Glutamatergic neuron (in vitro differentiated cells): ENCODE results near the gene EML1. TPM values are rescaled to one million over a fixed set of nuclear protein-coding genes. Genes with fewer than 3 reads are reported as not detected.
A peak's percentile ranks its signal among the peaks of the same experiment; 100 is the strongest.

Experiments
- DNase-seq: peaks from one replicate; pipeline ENCODE4 v3.0.0; 2022
- H3K27ac Mint-ChIP-seq: one replicate; pipeline ENCODE4 v1.8.0; 2020; ENCODE audit warnings: mild to moderate bottlenecking, mixed read lengths, inconsistent platforms; ENCODE audit not compliant: unreplicated experiment
- H3K27me3 Mint-ChIP-seq: one replicate; pipeline ENCODE4 v1.8.0; 2020; ENCODE audit warnings: mild to moderate bottlenecking, moderate library complexity, mixed read lengths, inconsistent platforms; ENCODE audit not compliant: unreplicated experiment
- H3K36me3 Mint-ChIP-seq: one replicate; pipeline ENCODE4 v1.8.0; 2020; ENCODE audit warnings: mild to moderate bottlenecking, mixed read lengths, inconsistent platforms; ENCODE audit not compliant: unreplicated experiment
- H3K4me1 Mint-ChIP-seq: one replicate; pipeline ENCODE4 v1.8.0; 2020; ENCODE audit warnings: mild to moderate bottlenecking, low read depth, mixed read lengths, inconsistent platforms; ENCODE audit not compliant: unreplicated experiment
- H3K4me3 Mint-ChIP-seq: one replicate; pipeline ENCODE4 v1.8.0; 2020; ENCODE audit warnings: mild to moderate bottlenecking, mixed read lengths, inconsistent platforms; ENCODE audit not compliant: unreplicated experiment
- H3K9me3 Mint-ChIP-seq: one replicate; pipeline ENCODE4 v1.8.0; 2020; ENCODE audit warnings: mild to moderate bottlenecking, moderate library complexity, mixed read lengths, inconsistent platforms; ENCODE audit not compliant: unreplicated experiment
- total RNA-seq: library from RNA; stranded (reverse); fragmentation: NEBNext Ultra II Directional; extraction: Animal tissue kit (Norgen Biotek cat#: 25700); gene quantifications from one replicate; pipeline ENCODE4 v1.2.1, GENCODE V29; 2021; ENCODE audit not compliant: unreplicated experiment
- TF ChIP-seq, protein P1 (sequence below): fragments of 200-600 bp; sonication (generic); IDR thresholded peaks from one replicate; pipeline ENCODE4 v1.5.0; 2021; ENCODE audit not compliant: partially characterized antibody, unreplicated experiment

Gene EML1
- total RNA-seq, 1 donor from 2014 or later = 73.6 TPM

DNA sequence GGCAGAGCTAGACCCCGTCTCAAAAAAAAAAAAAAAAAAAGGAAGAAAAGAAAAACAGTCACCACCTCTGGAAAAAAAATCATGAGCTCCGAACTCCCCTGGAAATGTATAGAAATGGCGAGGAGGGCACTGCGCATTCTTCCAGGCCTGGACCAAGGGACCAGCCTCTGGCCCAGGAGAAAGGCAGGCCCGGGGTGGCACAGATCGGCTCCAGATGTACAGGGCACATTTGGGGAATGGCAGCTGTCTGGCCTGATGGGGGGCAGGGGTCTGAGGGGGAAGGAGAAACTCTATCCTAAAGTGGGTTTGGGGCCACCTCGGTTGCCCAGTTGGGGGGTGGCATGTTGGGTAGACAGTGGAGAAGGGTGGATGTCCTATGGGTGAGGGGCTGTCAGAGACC is 46.0 kb upstream of the EML1 start:
- Mint-ChIP-seq H3K27me3 (peaks cover 9% of the 10 kb centered on the region), H3K36me3 (no peaks in the 10 kb centered on the region), H3K4me3 (no peak overlapping the region), H3K27ac (no peak overlapping the region), H3K4me1 (peaks cover 18% of the 10 kb centered on the region), H3K9me3 (peaks cover 5% of the 10 kb centered on the region)
- TF ChIP-seq, protein P1, sequence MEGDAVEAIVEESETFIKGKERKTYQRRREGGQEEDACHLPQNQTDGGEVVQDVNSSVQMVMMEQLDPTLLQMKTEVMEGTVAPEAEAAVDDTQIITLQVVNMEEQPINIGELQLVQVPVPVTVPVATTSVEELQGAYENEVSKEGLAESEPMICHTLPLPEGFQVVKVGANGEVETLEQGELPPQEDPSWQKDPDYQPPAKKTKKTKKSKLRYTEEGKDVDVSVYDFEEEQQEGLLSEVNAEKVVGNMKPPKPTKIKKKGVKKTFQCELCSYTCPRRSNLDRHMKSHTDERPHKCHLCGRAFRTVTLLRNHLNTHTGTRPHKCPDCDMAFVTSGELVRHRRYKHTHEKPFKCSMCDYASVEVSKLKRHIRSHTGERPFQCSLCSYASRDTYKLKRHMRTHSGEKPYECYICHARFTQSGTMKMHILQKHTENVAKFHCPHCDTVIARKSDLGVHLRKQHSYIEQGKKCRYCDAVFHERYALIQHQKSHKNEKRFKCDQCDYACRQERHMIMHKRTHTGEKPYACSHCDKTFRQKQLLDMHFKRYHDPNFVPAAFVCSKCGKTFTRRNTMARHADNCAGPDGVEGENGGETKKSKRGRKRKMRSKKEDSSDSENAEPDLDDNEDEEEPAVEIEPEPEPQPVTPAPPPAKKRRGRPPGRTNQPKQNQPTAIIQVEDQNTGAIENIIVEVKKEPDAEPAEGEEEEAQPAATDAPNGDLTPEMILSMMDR = no peak
- DNase-seq = no peak

DNA sequence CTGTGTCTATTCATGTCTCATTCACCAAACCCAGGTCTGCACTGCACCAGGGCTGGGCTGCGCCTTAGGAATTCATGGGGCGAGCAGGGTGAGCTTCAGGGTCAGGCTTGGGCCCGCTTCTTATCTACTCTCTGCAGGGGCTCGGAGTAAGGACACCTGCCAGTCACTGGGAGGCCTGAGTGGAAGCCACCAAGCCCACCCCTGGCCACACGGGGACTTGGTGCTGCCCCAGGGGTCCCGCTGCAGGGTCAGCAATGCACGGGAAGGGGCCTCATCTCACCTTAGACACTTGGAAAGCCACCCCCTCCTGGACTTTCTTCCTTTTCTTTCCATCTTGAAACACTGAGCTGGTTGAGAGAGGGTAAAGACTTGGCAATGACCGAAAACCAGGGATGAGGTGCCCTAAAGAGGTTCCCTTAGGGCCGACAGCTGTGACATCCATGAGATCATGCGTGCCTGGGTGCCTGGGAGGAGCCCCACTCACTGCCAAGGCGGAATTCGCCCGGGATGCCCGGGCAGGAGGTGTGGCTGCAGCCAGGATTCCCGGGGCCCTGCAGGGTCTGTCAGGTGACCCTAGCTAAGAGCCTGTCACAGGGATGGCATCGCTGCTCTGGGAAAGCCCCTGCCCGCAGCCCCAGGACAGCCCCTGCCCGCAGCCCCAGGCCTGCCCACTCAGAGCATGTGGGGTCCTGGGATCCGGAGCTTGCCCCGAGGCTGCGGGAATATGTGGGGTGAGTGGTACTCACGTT is 45.5 kb upstream of the EML1 start:
- peaks cover 18% of the 10 kb centered on the region for H3K4me1 Mint-ChIP-seq
- peaks cover 7% of the 10 kb centered on the region for H3K27me3 Mint-ChIP-seq
- peaks cover 4% of the 10 kb centered on the region for H3K9me3 Mint-ChIP-seq
- H3K36me3 Mint-ChIP-seq = no peaks in the 10 kb centered on the region
- H3K4me3 Mint-ChIP-seq = no peak overlapping the region
- no peak for DNase-seq
- no peak overlapping the region for H3K27ac Mint-ChIP-seq
- TF ChIP-seq, protein P1 = no peak

DNA sequence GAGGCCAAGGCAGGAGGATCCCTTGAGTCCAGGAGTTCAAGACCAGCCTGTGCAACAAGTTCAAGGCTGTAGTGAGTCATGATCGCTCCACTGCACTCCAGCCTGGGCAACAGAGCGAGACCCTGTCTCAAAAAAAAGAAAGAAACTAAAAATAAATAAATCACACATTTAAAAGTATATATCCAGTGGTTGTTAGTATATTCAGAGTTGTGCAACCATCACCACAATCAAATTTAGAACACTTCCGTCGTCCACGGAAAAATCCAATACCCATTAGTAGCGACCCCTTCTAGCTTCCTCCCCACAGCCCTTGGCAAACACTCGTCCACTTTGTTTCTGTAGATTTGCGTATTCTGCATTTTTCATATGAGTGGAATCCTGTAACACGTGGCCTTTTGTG is 44.7 kb upstream of the EML1 start:
- TF ChIP-seq, protein P1 = no peak
- DNase-seq = no peak
- Mint-ChIP-seq H3K27ac (no peak overlapping the region), H3K4me1 (peaks cover 18% of the 10 kb centered on the region), H3K27me3 (peaks cover 7% of the 10 kb centered on the region), H3K9me3 (peaks cover 2% of the 10 kb centered on the region), H3K4me3 (no peak overlapping the region), H3K36me3 (no peaks in the 10 kb centered on the region)

DNA sequence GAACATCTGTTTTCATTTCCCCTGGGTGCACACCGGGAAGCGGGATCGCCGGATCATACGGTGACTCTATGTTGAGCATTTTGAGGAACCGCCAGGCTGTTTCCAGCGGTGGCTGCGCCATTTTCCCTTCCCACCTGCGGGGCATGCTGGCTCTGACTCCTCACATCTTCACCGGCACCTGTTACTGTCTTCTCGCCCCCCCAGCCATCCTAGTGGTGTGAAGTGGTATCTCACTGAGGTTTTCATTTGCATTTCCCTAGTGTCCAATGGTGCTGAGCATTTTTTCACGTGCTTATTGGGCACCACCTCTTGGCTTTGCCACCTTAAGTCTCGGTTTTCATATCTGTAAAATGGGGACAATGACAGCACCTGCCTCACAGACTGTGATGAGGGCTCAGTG is 44.1 kb upstream of the EML1 start:
- H3K27me3 Mint-ChIP-seq = peaks cover 7% of the 10 kb centered on the region

More for the DNA sequence above, 44.1 kb upstream of the EML1 start:
- no peak overlapping the region for H3K4me3 Mint-ChIP-seq
- TF ChIP-seq, protein P1 = peak; percentile 63
- DNase-seq = no peak
- H3K9me3 Mint-ChIP-seq = peaks cover 2% of the 10 kb centered on the region
- H3K36me3 Mint-ChIP-seq = no peaks in the 10 kb centered on the region
- H3K4me1 Mint-ChIP-seq = peaks cover 15% of the 10 kb centered on the region
- no peak overlapping the region for H3K27ac Mint-ChIP-seq
